GM19240 (cell line): ENCODE results near the gene SLC44A2.

ENCODE experiments used
- DNase-seq: peaks from one replicate; pipeline ENCODE4 v3.0.0; 2011; ENCODE audit warnings: low spot score; ENCODE audit not compliant: insufficient read length

SLC44A2 gene

DNA sequence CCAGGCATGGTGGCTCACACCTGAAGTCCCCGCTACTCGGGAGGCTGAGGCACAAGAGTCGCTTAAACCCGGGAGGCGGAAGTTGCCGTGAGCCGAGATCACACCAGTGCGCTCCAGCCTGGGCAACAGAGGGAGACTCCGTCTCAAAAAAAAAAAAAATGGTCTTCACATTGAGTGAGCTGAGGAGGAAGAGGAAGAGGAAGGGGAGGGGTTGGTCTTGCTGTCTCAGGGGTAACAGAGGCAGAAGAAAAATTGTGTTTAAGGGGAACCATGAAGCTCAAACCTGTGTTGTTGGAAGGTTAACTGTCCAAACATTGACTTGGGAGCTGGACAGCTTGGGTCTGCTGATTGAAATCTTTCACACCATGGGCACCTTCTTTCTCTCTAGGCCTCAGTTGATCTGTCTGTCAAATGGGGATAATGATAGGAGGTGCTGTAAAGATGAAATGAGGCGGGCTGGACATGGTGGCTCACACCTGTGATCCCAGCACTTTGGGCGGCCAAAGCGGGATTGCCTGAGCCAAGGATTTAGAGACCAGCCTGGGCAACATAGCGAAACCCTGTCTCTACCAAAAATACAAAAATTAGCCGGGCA is 9.8 kb upstream of the SLC44A2 start:
- no peak for DNase-seq

DNA sequence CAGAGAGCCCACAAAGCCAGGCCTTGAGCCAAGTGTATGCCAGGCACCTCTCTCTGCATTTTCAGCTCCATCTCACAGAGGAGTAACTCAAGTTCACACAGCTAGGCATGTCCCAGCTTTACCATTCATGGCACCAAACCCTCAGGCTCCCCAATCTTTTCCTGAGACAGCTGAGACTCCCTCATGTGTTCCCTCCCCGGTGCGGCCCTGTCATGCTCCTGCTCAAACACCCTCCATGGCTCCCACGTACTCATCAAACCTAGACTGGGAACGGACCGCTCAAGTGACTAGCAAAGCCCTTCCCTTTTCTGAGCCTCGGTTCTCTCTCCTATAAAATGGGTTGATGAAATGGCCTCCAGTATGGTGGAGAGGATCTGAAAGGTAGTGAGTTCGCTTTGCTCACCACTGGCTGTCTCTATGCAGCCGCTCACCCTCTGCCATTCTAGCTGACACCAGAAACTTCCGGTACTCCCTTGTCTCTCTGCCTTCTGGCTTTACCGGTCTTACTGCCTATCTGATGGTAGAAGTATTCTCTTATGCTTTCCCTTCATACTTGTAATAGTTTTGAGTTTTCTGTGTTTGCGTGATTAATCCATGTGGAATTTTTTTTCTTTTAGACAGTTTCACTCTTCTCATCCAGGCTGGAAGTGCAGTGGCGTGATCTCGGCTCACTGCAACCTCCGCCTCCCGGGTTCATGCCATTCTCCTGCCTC is 7.8 kb upstream of the SLC44A2 start:
- DNase-seq, result no peak

DNA sequence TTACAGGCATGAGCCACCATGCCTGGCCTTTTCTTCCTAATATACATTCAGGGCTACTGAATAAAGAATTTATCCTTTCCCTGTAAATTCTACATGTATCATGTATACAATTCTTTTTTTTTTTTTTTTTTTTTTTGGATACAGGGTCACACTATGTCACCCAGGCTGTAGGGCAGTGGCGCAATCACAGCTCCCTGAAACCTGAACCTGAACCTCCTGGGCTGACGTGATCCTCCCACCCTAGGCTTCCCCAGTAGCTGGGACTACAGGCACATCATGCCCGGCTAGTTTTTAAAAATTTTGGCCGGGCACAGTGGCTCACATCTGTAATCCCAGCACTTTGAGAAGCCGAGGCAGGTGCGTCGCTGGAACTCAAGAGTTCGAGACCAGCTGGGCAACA is 6.5 kb upstream of the SLC44A2 start:
- no peak for DNase-seq

DNA sequence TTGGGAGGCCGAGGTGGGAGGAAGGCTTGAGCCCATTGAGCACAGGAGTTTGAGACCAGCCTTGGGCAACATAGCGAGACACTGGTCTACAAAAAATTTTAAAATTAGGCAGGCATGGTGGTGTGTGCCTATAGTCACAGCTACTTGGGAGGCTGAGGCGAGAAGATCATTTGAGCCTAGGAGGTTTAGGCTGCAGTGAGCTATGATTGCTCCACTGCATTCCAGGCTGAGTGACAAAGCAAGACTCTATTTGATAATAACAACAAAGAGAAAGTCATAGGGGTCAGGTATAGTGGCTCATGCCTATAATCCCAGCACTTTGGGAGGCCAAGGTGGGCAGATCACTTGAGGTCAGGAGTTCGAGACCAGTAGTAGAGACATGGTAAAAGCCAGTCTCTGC is 4.6 kb upstream of the SLC44A2 start:
- DNase-seq, result no peak

DNA sequence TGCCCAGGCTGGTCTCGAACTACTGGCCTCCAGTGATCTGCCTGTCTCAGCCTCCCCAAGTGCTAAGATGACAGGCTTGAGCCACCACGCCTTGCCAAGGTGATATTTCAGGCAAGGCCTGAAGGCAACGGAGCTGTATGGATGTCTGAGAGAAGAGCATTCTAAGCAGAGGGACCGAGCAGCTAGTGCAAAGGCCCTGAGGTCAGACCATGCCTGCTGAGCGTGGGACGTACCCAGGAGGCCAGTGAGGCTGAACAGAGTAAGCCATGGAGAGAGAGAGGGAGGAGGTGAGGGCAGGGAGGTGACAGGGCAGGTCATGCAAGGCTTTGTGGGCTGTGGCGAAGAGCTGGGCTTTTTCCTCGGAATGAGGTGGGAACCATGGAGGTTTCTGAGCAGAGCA is 3.4 kb upstream of the SLC44A2 start:
- DNase-seq, result no peak

DNA sequence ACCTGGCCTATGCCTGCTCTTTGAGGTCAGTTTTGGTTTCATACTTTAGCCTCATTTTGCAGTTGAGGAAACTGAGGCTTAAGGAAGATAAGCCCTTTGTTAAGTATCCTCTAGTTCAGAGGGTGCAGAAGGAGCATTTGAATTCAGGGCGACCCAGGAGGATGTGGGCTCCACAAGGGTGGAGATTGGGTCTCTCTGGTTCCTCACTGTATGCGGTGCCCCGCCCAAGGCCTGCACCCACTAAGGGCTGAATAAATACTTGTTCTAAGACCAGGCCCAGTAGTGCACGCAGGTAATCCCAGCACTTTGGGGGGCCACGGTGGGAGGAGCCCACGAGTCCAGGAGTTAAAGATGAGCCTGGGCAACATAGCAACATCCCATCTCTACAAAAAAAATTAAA is 768 bp upstream of the SLC44A2 start:
- DNase-seq, result no peak

DNA sequence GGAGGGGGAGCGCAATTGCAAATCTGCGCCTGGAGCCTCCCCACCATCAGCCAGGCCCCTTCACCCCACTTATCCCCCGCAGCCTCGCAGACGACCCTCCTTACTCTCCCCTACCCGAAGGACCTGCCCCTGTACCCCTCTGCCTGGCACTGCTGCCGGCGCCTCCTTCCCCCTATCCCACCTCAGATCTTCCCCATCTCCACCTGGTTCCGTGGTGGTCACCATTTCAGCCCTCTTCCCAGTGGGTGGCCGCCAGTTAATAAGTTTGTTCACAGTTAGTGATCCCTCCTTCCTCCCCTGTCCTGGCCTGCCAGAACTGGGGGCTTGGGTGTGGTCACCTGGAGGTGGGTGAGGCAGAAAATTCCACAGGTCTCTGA is 397 bp downstream of the SLC44A2 start:
- DNase-seq, result no peak

DNA sequence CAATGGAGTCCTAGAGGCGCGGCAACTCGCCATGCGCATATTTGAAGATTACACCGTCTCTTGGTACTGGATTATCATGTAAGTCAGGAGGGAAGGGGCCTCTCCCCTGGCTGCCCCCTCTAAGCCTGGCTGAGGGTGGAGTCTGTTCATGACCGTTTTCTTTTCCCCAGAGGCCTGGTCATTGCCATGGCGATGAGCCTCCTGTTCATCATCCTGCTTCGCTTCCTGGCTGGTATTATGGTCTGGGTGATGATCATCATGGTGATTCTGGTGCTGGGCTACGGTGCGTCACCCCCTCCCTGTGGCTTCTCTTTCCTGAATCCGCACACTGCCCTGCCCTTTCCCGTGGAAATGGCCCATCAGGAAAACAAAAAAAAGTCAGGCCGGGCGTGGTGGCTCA is 6.5 kb downstream of the SLC44A2 start:
- no peak for DNase-seq

DNA sequence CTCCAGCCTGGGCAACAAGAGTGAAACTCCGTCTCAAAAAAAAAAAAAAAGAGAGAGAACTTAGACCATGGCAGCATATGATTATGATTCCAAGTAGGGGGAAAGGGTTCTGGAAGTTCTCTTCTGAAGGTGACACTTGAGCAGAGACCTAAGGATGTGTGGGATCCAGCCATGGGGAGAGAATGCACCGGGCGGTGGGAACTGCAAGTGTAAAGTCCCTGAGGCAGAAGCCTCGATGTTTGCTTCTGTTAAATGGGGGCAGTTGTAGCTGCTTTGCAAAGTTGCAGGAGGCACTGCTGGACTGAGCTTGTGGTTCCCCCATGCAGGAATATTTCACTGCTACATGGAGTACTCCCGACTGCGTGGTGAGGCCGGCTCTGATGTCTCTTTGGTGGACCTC is 9.1 kb downstream of the SLC44A2 start:
- no peak for DNase-seq

DNA sequence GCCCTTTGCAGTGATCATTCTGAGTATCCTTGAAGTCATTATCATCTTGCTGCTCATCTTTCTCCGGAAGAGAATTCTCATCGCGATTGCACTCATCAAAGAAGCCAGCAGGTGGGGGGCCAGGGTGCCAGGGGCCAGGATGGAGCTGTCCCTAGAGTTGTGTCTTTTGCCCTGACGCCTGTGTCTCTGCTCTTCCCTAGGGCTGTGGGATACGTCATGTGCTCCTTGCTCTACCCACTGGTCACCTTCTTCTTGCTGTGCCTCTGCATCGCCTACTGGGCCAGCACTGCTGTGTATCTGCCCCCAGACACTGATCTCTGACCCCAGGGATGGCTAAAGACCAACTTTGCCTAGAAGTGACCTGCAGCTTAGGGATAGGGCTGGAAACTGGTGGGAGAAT is 9.6 kb downstream of the SLC44A2 start:
- no peak for DNase-seq

DNA sequence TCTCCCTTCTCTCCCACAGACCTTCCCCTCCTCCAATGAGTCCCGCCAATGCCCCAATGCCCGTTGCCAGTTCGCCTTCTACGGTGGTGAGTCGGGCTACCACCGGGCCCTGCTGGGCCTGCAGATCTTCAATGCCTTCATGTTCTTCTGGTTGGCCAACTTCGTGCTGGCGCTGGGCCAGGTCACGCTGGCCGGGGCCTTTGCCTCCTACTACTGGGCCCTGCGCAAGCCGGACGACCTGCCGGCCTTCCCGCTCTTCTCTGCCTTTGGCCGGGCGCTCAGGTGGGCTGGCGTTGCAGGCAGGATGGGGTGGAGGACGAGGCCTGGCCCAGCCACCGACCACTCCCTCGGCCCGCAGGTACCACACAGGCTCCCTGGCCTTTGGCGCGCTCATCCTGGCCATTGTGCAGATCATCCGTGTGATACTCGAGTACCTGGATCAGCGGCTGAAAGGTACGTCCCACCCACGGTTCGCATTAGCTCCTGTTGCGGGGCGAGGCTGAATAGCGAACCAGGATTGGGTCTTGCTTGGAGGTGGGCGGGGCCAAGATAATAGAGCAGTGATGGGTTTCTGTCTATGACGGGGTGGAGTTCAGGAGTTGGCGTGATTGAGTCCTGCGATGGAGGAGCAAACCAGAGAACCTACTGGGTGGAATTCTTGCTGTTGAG is 11.1 kb downstream of the SLC44A2 start:
- no peak for DNase-seq

DNA sequence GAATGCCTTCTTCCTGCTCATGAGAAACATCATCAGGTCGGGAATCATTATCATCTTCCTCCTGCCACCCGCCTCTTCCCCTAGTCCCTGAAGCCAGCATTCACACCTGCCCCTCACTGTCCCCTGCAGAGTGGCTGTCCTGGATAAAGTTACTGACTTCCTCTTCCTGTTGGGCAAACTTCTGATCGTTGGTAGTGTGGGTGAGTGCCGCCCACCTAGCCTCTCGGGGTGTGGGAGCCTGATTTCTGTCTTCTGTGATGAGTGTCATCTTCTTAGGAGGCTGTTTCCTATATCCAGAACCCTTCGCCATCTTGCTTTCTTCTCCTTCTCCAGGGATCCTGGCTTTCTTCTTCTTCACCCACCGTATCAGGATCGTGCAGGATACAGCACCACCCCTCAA is 12.5 kb downstream of the SLC44A2 start:
- DNase-seq, result no peak

DNA sequence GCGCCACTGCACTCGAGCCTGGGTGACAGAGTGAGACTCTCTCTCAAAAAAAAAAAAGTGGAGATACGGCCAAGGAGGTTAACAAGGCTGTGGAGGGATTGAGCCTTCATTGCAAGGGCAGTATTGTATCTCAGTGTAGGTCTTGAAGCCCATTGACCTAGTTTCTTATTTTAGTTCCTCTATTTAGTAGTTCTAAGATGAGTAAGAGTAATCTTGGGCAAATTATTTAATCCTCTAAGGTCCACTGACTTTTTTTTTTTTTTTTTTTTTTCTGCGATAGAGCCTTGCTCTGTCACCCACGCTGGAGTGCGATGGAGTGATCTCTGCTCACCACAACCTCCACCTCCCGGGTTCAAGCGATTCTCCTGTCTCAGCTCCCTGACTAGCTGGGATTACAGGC is 14.5 kb downstream of the SLC44A2 start:
- DNase-seq, result peak; percentile 64

DNA sequence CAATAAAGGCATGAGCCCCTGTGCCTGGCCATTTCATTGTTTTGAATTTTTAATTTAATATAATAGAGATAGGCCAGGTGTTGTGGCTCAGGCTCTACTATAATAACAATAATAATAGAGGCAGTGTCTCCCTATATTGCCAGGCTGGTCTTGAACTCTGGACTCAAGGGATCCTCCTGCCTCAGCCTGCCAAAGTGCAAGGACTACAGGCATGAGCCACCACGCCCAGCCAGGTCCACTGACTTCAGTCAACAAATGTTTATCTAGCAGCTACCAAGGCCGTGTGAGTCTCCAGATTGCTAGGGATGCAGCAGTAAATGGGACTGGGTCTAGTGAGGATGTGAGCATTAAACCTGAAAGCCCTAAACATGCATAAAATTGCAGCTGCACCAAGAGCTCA is 15.0 kb downstream of the SLC44A2 start:
- no peak for DNase-seq

DNA sequence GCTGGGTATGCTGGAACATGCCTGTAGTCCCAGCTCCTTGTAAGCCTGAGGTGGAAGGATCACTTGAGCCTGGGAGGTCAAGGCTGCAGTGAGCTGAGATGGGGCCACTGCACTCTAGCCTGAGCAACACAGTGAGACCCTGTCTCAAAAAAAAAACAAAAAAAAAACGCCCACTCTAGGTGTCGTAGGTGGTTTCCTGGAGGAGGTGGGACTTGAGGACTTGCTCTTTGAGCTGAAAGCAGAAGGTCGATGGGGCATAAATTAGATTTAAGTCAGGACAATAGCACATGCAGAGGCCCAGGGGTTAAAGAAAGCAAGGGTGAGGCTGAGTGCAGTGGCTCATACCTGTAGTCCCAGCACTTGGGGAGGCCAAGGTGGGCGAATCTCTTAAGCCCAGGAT is 15.9 kb downstream of the SLC44A2 start:
- no peak for DNase-seq

DNA sequence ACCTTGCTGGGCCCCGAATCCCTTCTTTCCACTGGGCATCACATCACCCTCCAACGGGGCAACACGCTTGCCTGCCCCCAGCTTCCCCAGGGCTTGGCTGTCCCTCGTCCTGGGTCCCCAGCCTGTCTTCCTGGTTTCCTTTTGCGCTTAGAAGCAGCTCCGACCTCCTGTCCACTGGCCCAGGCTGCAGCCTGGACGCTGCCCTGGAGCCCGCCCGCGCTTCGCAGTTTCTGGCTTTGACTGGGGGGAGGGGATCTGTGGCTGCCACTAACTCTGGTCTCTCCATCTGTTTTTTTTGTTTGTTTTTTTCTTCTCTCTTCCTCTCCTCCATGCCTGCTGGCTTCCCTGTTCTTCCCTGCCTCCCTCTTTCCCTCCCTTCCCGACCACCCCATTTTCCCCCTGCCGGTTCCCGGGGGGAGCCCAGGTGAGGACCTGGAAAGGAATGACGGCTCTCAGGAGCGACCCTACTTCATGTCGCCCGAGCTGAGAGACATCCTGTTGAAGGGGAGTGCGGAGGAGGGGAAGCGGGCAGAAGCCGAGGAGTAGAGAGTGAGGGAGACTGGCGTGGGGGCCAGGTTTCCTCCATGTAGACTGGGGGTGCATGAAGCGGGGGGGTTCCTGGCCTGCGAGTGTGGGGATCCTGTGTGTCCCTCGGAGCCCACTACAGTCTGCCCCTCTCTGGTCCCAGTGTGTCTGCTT is 17.3 kb downstream of the SLC44A2 start:
- DNase-seq, result no peak

DNA sequence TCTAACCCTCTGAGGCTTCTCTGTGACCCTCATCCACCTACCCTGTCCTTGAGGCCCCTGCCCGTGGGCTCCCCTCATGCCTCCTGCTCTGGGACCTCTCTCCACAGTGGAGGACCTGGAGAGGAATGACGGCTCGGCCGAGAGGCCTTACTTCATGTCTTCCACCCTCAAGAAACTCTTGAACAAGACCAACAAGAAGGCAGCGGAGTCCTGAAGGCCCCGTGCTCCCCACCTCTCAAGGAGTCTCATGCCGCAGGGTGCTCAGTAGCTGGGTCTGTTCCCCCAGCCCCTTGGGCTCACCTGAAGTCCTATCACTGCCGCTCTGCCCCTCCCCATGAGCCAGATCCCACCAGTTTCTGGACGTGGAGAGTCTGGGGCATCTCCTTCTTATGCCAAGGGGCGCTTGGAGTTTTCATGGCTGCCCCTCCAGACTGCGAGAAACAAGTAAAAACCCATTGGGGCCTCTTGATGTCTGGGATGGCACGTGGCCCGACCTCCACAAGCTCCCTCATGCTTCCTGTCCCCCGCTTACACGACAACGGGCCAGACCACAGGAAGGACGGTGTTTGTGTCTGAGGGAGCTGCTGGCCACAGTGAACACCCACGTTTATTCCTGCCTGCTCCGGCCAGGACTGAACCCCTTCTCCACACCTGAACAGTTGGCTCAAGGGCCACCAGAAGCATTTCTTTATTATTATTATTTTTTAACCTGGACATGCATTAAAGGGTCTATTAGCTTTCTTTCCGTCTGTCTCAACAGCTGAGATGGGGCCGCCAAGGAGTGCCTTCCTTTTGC is 18.0 kb downstream of the SLC44A2 start:
- no peak for DNase-seq

DNA sequence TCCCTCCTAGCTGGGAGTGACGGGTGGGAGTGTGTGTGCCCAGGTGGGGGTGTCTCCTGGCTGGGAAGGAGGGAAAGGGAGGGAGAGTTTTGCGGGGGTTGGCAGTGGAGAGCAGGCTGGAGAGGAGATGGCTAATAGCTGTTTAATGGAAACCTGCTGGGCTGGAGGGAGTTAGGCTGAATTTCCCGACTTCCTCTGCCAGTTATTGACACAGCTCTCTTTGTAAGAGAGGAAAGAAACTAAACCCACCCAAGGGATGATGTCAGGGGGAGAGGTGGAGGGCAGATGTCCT is 18.6 kb downstream of the SLC44A2 start:
- DNase-seq, result no peak

DNA sequence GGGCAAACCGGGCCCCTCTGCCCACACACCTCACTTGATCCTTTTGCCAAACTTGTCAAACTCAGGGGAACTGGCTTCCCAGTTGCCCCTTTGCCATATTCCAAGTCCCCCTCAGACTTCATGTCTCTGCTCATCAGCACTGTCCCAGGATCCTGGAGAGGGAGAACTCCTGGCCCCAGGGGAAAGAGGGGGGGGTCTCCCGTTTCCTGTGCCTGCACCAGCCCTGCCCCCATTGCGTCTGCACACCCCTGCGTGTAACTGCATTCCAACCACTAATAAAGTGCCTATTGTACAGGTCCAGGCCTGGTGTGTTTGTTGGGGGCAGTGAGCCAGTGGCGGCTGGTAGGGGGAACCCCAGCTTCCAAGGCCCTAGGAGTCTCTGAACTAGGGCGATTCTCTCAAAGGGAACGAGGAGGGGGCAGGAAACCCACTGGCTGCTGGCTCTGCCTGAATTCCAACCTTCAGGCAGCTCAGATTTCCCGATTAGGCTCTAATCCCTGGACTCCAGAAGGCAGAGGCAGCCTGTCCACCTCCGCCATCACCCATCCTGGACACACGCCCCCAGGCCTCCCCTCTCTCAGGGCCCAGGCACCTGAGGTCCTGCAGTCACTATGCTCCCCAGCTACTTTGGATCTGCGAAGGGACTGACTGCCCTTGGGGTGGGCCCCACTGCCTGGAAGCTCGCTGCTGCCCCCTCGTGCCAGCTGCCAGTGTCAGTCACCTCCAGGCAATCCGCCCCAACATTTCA is 19.1 kb downstream of the SLC44A2 start:
- DNase-seq, result peak; percentile 85

DNA sequence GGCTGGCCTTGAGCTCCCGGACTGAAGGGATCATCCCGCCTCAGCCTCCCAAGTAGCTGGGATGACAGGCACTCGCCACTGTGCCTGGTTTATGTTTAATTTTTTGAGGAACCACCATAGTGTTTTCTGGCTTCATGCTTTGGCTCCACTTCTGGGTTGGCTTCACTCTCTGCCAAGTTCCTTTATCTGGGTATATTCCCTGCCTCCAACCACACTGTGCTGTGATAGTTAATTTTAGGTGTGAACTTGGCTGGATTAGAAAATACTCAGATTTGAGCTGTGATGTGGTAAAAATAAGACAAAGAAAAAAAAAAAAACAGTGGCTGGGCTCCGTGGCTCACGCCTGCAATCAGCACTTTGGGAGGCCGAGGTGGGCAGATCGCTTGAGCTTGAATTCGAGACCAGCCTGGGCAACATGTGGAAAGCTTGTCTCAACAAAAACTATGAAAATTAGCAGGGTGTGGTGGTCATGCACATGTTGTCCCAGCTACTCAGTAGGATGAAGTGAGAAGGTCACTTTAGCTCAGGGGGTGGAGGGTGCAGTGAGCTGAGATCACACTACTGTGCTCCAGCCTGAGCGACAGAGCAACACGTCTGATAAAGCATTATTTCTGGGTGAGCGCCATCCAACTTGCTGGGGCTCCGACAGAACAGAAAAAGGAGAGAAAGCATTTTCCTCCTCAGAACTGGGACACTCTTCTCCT is 21.3 kb downstream of the SLC44A2 start:
- no peak for DNase-seq

DNA sequence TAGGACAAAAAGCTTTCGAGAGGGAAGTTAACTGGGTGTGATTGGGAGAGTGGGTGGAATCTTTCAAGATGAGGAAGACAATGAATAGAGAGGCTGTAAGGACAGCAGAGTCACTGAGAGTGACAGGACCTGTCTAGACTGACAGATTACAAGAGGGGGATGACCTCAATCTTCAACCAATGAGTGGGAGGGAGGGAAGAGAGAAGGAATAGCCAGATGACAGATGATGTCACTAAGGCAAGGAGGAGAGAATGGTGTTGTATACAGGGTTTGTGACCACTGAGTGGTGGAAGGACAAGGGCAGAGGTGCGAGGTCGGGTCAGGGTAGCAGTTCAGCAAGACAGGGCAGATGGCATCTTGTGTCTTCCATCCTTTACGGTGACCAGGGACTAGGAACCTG is 23.0 kb downstream of the SLC44A2 start:
- no peak for DNase-seq
